Endothelial cell of umbilical vein (primary cell): ENCODE data around the gene DGKG.

Source experiments
- EZH2 ChIP-seq: IDR thresholded peaks from 2 replicates; pipeline ENCODE4 v1.6.1; 2012; ENCODE audit warnings: borderline replicate concordance, low read depth, mild to moderate bottlenecking, moderate library complexity, low read length, inconsistent platforms; ENCODE audit not compliant: severe bottlenecking
- JUN ChIP-seq: IDR thresholded peaks from 2 replicates; pipeline ENCODE4 v1.6.1; 2011; ENCODE audit warnings: borderline replicate concordance, low read depth; ENCODE audit not compliant: insufficient read length, insufficient read depth
- MYC ChIP-seq: IDR thresholded peaks from one replicate; pipeline ENCODE4 v1.6.1; 2011; ENCODE audit warnings: mild to moderate bottlenecking, low read depth, low read length
- POLR2A ChIP-seq: IDR thresholded peaks from 2 replicates; pipeline ENCODE4 v1.6.1; 2012; ENCODE audit warnings: low read depth, mild to moderate bottlenecking, control low read depth, low read length
- TF ChIP-seq, protein P1 (sequence below), 2 donors: IDR thresholded peaks; 1 replicate in 1 of 2; 2 replicates in 1 of 2; pipeline ENCODE4 v1.5.1; 2011; ENCODE audit warnings: low read length in 2 of 2, mild to moderate bottlenecking in 2 of 2, moderate library complexity in 2 of 2, control low read depth in 1 of 2, inconsistent platforms in 1 of 2, low read depth in 1 of 2; ENCODE audit not compliant: insufficient read depth in 1 of 2; ENCODE audit errors: extremely low read depth in 1 of 2

DNA sequence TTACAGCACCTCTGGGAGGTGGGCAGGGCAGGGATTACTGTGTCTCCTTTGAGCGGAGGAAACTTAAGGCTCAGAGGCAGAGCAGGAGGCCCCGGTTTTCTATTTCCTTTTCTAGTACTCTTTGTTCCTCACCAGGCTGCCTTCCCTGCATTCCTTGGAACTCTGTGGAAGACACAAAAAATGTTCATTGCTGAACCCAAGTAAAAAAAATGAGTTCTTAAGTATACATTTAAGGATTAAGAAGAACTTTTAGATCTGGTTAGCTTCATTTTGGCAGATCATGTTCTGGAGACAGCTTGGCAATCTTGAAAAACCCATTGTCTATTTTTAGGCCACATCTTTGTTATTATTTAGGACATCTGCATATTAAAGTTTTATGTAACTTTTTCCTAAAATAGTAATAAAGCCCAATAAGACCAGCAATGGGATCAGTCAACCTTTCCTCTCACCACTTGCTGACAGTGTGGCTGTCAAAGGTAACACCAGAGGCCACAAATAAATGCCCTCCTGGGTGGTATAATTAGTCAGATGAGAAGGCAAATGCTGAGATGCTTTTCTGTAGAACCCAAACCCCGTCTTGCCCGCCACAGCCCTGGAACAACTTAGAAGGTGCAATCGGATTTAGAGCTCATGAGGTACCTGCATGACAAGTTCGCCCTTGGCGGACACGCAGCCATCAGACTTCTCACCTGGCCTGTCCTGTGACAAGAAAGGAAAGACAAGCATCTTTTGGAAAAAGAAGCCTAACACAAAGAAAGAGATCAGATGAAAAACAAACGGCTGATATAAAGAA is 97.2 kb downstream of the DGKG start:
- no peak for TF ChIP-seq JUN
- no peak for TF ChIP-seq POLR2A
- TF ChIP-seq, protein P1, sequence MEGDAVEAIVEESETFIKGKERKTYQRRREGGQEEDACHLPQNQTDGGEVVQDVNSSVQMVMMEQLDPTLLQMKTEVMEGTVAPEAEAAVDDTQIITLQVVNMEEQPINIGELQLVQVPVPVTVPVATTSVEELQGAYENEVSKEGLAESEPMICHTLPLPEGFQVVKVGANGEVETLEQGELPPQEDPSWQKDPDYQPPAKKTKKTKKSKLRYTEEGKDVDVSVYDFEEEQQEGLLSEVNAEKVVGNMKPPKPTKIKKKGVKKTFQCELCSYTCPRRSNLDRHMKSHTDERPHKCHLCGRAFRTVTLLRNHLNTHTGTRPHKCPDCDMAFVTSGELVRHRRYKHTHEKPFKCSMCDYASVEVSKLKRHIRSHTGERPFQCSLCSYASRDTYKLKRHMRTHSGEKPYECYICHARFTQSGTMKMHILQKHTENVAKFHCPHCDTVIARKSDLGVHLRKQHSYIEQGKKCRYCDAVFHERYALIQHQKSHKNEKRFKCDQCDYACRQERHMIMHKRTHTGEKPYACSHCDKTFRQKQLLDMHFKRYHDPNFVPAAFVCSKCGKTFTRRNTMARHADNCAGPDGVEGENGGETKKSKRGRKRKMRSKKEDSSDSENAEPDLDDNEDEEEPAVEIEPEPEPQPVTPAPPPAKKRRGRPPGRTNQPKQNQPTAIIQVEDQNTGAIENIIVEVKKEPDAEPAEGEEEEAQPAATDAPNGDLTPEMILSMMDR (IDR thresholded peaks at IDR 0.05; ENCODE audit: extremely low read depth in 1 of 2, insufficient read depth in 1 of 2, low read depth in 1 of 2, low read length in 2 of 2) = no peak
- TF ChIP-seq EZH2 = no peak
- TF ChIP-seq MYC = no peak
